Neural cell (in vitro differentiated cells): ENCODE measurements around the gene HERPUD1. TPM values are rescaled to one million over a fixed set of nuclear protein-coding genes. Genes with fewer than 3 reads are reported as not detected.

Experiments
- H2AFZ ChIP-seq: fragments of 200-600, 300-800 bp; sonication (generic), shearing (Covaris generic); 2 replicates; pipeline ENCODE4 v1.6.0; 2014; ENCODE audit warnings: low read depth, mild to moderate bottlenecking, antibody characterized with exemption, low read length, moderate library complexity
- H3F3A ChIP-seq: fragments of 200-600 bp; shearing (Covaris generic); 2 replicates; pipeline ENCODE4 v1.6.1; 2016; ENCODE audit warnings: mild to moderate bottlenecking, moderate library complexity, mixed read lengths, antibody characterized with exemption, low read length; ENCODE audit not compliant: insufficient read depth, poor library complexity, severe bottlenecking
- H3K27ac ChIP-seq: fragments of 200-600, 300-800 bp; sonication (generic), shearing (Covaris generic); 2 replicates; pipeline ENCODE4 v1.5.1; 2014; ENCODE audit warnings: mild to moderate bottlenecking, low read length, moderate library complexity
- H3K27me3 ChIP-seq: fragments of 300-800, 200-600 bp; sonication (generic), shearing (Covaris generic); 2 replicates; pipeline ENCODE4 v1.6.0; 2014; ENCODE audit warnings: mild to moderate bottlenecking, low read depth, low read length, moderate library complexity; ENCODE audit not compliant: insufficient read depth
- H3K36me3 ChIP-seq: fragments of 300-800, 200-600 bp; sonication (generic), shearing (Covaris generic); 2 replicates; pipeline ENCODE4 v1.5.1; 2014; ENCODE audit warnings: mild to moderate bottlenecking, antibody characterized with exemption, low read length, moderate library complexity; ENCODE audit not compliant: insufficient read depth
- H3K4me2 ChIP-seq: fragments of 300-800, 200-600 bp; sonication (generic), shearing (Covaris generic); 2 replicates; pipeline ENCODE4 v1.6.0; 2014; ENCODE audit warnings: mild to moderate bottlenecking, low read length
- H3K4me3 ChIP-seq: fragments of 300-800, 200-600 bp; sonication (generic), shearing (Covaris generic); 2 replicates; pipeline ENCODE4 v1.5.1; 2014; ENCODE audit warnings: mild to moderate bottlenecking, low read length, moderate library complexity
- H3K79me2 ChIP-seq: fragments of 200-600 bp; shearing (Covaris generic); replicated peaks from 2 replicates; pipeline ENCODE4 v1.6.0; 2014; ENCODE audit warnings: mild to moderate bottlenecking, low read length, moderate library complexity; ENCODE audit not compliant: insufficient read depth
- H3K9ac ChIP-seq: fragments of 300-800, 200-600 bp; sonication (generic), shearing (Covaris generic); 2 replicates; pipeline ENCODE4 v1.6.1; 2016; ENCODE audit warnings: mild to moderate bottlenecking, low read length, mixed read lengths
- H3K9me2 ChIP-seq: fragments of 200-600 bp; shearing (Covaris generic); 2 replicates; pipeline ENCODE4 v1.6.1; 2016; ENCODE audit warnings: mild to moderate bottlenecking, low read length, mixed read lengths; ENCODE audit not compliant: insufficient read depth
- H3K9me3 ChIP-seq: fragments of 200-600, 300-800 bp; sonication (generic), shearing (Covaris generic); 2 replicates; pipeline ENCODE4 v1.6.1; 2016; ENCODE audit warnings: mild to moderate bottlenecking, mixed run types, low read length, moderate library complexity, mixed read lengths
- H4K20me1 ChIP-seq: fragments of 200-600 bp; shearing (Covaris generic); 2 replicates; pipeline ENCODE4 v1.6.1; 2016; ENCODE audit warnings: mild to moderate bottlenecking, mixed run types; ENCODE audit not compliant: insufficient read depth
- CTCF ChIP-seq: fragments of 450-650 bp; IDR thresholded peaks from 2 replicates; pipeline ENCODE4 v1.5.1; 2014; ENCODE audit warnings: antibody characterized with exemption, mild to moderate bottlenecking, moderate library complexity; ENCODE audit not compliant: poor library complexity, severe bottlenecking
- EP300 ChIP-seq: fragments of 450-650 bp; conservative IDR thresholded peaks from 2 replicates; pipeline ENCODE4 v1.6.1; 2014; ENCODE audit warnings: antibody characterized with exemption, mild to moderate bottlenecking, moderate library complexity; ENCODE audit not compliant: poor library complexity, severe bottlenecking
- EZH2 ChIP-seq: fragments of 200-600, 300-800 bp; shearing (Covaris generic), sonication (generic); IDR thresholded peaks from 2 replicates; pipeline ENCODE4 v1.6.1; 2014; ENCODE audit warnings: antibody characterized with exemption, low read length, borderline replicate concordance, mild to moderate bottlenecking; ENCODE audit not compliant: insufficient read depth, poor library complexity, severe bottlenecking
- MXI1 ChIP-seq: fragments of 450-650 bp; conservative IDR thresholded peaks from 2 replicates; pipeline ENCODE4 v1.6.1; 2014; ENCODE audit warnings: antibody characterized with exemption, mild to moderate bottlenecking; ENCODE audit not compliant: poor library complexity, severe bottlenecking
- POLR2AphosphoS5 ChIP-seq: IDR thresholded peaks from 2 replicates; pipeline ENCODE4 v1.6.1; 2012
- RAD21 ChIP-seq: fragments of 450-650 bp; conservative IDR thresholded peaks from 2 replicates; pipeline ENCODE4 v1.6.1; 2014; ENCODE audit warnings: antibody characterized with exemption, mild to moderate bottlenecking, moderate library complexity
- REST ChIP-seq: IDR thresholded peaks from 2 replicates; pipeline ENCODE4 v1.6.1; 2012; ENCODE audit warnings: borderline replicate concordance
- SMC3 ChIP-seq: fragments of 450-650 bp; conservative IDR thresholded peaks from 2 replicates; pipeline ENCODE4 v1.6.1; 2014; ENCODE audit warnings: antibody characterized with exemption, mild to moderate bottlenecking, moderate library complexity; ENCODE audit not compliant: poor library complexity
- TAF1 ChIP-seq: IDR thresholded peaks from 2 replicates; pipeline ENCODE4 v1.6.1; 2012; ENCODE audit warnings: low read depth
- polyA plus RNA-seq: library from polyadenylated mRNA; depleted of rRNA; stranded (reverse); fragments of >200 nt; gene quantifications from 2 replicates; pipeline ENCODE4 v1.2.3, GENCODE V29; 2014

The HERPUD1 gene
- polyA plus RNA-seq, 1 donor from 2014 or later: 76.0 TPM

- Histone ChIP-seq H2AFZ (no peak overlapping the region), H3K79me2 (no peaks in the 10 kb centered on the region)
These were observed 49.1 kb downstream of the HERPUD1 start for GRCh38 chr16:56980792-56981724.

GRCh38 chr16:56981729-56982271 is 49.9 kb downstream of the HERPUD1 start:
- H3K27ac ChIP-seq: no peak overlapping the region
- no peak overlapping the region for H2AFZ ChIP-seq
- no peaks in the 10 kb centered on the region for H3K9me2 ChIP-seq
- H3K79me2 ChIP-seq: no peaks in the 10 kb centered on the region
- no peaks in the 10 kb centered on the region for H3K36me3 ChIP-seq
- H3K9ac ChIP-seq: no peak overlapping the region
- H3K4me2 ChIP-seq: no peak overlapping the region
- H3K4me3 ChIP-seq: no peak overlapping the region
- no peaks in the 10 kb centered on the region for H3K9me3 ChIP-seq
- TF ChIP-seq MXI1: no peak
- TF ChIP-seq SMC3: no peak
- TF ChIP-seq EP300: no peak
- no peak for TF ChIP-seq POLR2AphosphoS5
- TF ChIP-seq REST: no peak
- TF ChIP-seq TAF1: no peak
- no peak for TF ChIP-seq RAD21
- no peak for TF ChIP-seq EZH2
- TF ChIP-seq CTCF: no peak
- no peaks in the 10 kb centered on the region for H3F3A ChIP-seq
- H4K20me1 ChIP-seq: no peaks in the 10 kb centered on the region
- no peaks in the 10 kb centered on the region for H3K27me3 ChIP-seq

More at GRCh38 chr16:56980792-56981724, 49.1 kb downstream of the HERPUD1 start:
- TF ChIP-seq TAF1 (no peak), SMC3 (no peak), POLR2AphosphoS5 (no peak), EP300 (no peak), MXI1 (no peak), EZH2 (no peak), RAD21 (no peak), REST (no peak)
- no peak overlapping the region for H3K27ac ChIP-seq
- no peaks in the 10 kb centered on the region for H3F3A ChIP-seq
- H3K9me2 ChIP-seq: no peaks in the 10 kb centered on the region
- H3K9me3 ChIP-seq: no peaks in the 10 kb centered on the region
- no peak overlapping the region for H3K4me2 ChIP-seq
- no peaks in the 10 kb centered on the region for H4K20me1 ChIP-seq
- no peaks in the 10 kb centered on the region for H3K36me3 ChIP-seq
- H3K27me3 ChIP-seq: no peaks in the 10 kb centered on the region
- H3K4me3 ChIP-seq: no peak overlapping the region
- H3K9ac ChIP-seq: no peak overlapping the region
